B cell (primary cell): Measurements from ENCODE around the gene TAL1. TPM values are rescaled to one million over a fixed set of nuclear protein-coding genes. Genes with fewer than 3 reads are reported as not detected.

Experiments used
- ATAC-seq: fragments of 200-7000 bp; cut with Tn5 transposase; one replicate; pipeline ENCODE4 v1.10.0; 2021; ENCODE audit warnings: low read depth, mild to moderate bottlenecking, moderate number of reproducible peaks, moderate library complexity
- CTCF ChIA-PET: fragments of 350-600 bp; sonication (Branson Sonifier 250); formaldehyde crosslinking; loops from one replicate; lab custom pipeline; 2021; ENCODE audit warnings: antibody characterized with exemption, inconsistent platforms; lab: Charles Lee
- POLR2A ChIA-PET: fragments of 350-600 bp; sonication (Branson Sonifier 250); formaldehyde crosslinking; loops from one replicate; lab custom pipeline; 2021; ENCODE audit warnings: antibody characterized with exemption; lab: Charles Lee
- DNase-seq: peaks from one replicate; pipeline ENCODE4 v3.0.0; 2013
- H2AFZ ChIP-seq: 2 replicates; pipeline ENCODE4 v1.6.1; 2012; ENCODE audit warnings: mild to moderate bottlenecking, low read depth, low read length; ENCODE audit not compliant: insufficient read depth, poor library complexity, severe bottlenecking
- H3K27ac ChIP-seq, 2 donors: 1 replicate in 1 of 2; 2 replicates in 1 of 2; pipeline ENCODE4 v1.5.1; 2012 to 2013; ENCODE audit warnings: low read length in 2 of 2, mild to moderate bottlenecking in 2 of 2, moderate library complexity in 1 of 2
- H3K27me3 ChIP-seq, 4 experiments: fragments of 200-600 bp in 1 of 4; sonication (generic) in 1 of 4; replicated peaks in 1 of 4; 1 replicate in 2 of 4; 2 replicates in 2 of 4; pipeline versions ENCODE4 v1.6.1 to v1.7.0; 2013 to 2016; ENCODE audit warnings: low read length in 3 of 4, mild to moderate bottlenecking in 2 of 4, mixed read lengths in 1 of 4, moderate library complexity in 1 of 4; ENCODE audit not compliant: insufficient read depth in 4 of 4, control insufficient read depth in 3 of 4; ENCODE audit errors: control extremely low read depth in 1 of 4
- H3K36me3 ChIP-seq, 2 experiments: replicated peaks in 1 of 2; 1 replicate in 1 of 2; 2 replicates in 1 of 2; pipeline versions ENCODE4 v1.6.1 to v1.7.1; 2013; ENCODE audit warnings: low read length in 1 of 2; ENCODE audit not compliant: insufficient read depth in 2 of 2, control insufficient read depth in 1 of 2; ENCODE audit errors: control extremely low read depth in 1 of 2, extremely low read depth in 1 of 2
- H3K4me1 ChIP-seq, 2 donors: fragments of 200-600 bp in 1 of 2; sonication (generic) in 1 of 2; 1 replicate in 1 of 2; 2 replicates in 1 of 2; pipeline versions ENCODE4 v1.5.1 to v1.6.1; 2013 to 2017; ENCODE audit warnings: low read length in 2 of 2; ENCODE audit not compliant: control insufficient read depth in 2 of 2, insufficient read depth in 2 of 2
- H3K4me2 ChIP-seq: replicated peaks from 2 replicates; pipeline ENCODE3; 2012; ENCODE audit warnings: mild to moderate bottlenecking, low read depth, low read length; ENCODE audit not compliant: poor library complexity, severe bottlenecking
- H3K4me3 ChIP-seq, 5 experiments: fragments of 200-600 bp in 1 of 5; sonication (generic) in 1 of 5; 1 replicate in 3 of 5; 2 replicates in 2 of 5; pipeline versions ENCODE4 v1.5.1 to v1.7.0; 2011 to 2016; ENCODE audit warnings: low read length in 4 of 5, mild to moderate bottlenecking in 4 of 5, low read depth in 2 of 5, control low read depth in 1 of 5, moderate library complexity in 1 of 5; ENCODE audit not compliant: insufficient read depth in 1 of 5; ENCODE audit errors: control extremely low read depth in 1 of 5, extremely low read depth in 1 of 5
- H3K79me2 ChIP-seq: fragments of 200-600 bp; sonication (generic); one replicate; pipeline ENCODE4 v1.6.0; 2016; ENCODE audit warnings: low read length; ENCODE audit not compliant: control insufficient read depth, insufficient read depth
- H3K9ac ChIP-seq: fragments of 200-600 bp; sonication (generic); 2 replicates; pipeline ENCODE4 v1.6.1; 2017; ENCODE audit warnings: mild to moderate bottlenecking, low read length, moderate library complexity
- H3K9me3 ChIP-seq, 3 donors: one replicate each; pipeline versions ENCODE4 v1.6.1 to v1.7.1; 2013; ENCODE audit warnings: low read length in 2 of 3; ENCODE audit not compliant: control insufficient read depth in 2 of 3, insufficient read depth in 1 of 3; ENCODE audit errors: control extremely low read depth in 1 of 3
- H4K20me1 ChIP-seq: 2 replicates; pipeline ENCODE4 v1.6.0; 2012; ENCODE audit warnings: mild to moderate bottlenecking, low read length; ENCODE audit not compliant: insufficient read depth, control insufficient read depth, poor library complexity, severe bottlenecking
- H3K27ac Mint-ChIP-seq: one replicate; pipeline ENCODE4 v1.8.0; 2021; ENCODE audit warnings: mixed read lengths
- H3K27me3 Mint-ChIP-seq: one replicate; pipeline ENCODE4 v1.8.0; 2021; ENCODE audit warnings: mixed read lengths
- H3K4me1 Mint-ChIP-seq: one replicate; pipeline ENCODE4 v1.8.0; 2021; ENCODE audit warnings: mixed read lengths
- H3K4me3 Mint-ChIP-seq: one replicate; pipeline ENCODE4 v1.8.0; 2021; ENCODE audit warnings: mixed read lengths
- H3K9me3 Mint-ChIP-seq: one replicate; pipeline ENCODE4 v1.8.0; 2022; ENCODE audit warnings: mixed read lengths; ENCODE audit not compliant: insufficient read depth
- EZH2 ChIP-seq: IDR thresholded peaks from 2 replicates; pipeline ENCODE4 v1.6.1; 2012; ENCODE audit warnings: borderline replicate concordance, low read depth, mild to moderate bottlenecking, moderate library complexity, low read length; ENCODE audit not compliant: insufficient read depth, poor library complexity, severe bottlenecking
- WGBS: methylation state at CpG from one replicate; pipeline ENCODE4 v1.1.5; 2013; ENCODE audit warnings: missing lambda C conversion rate; ENCODE audit not compliant: insufficient coverage; 5-methylcytosine and 5-hydroxymethylcytosine counted together
- intact Hi-C: fragments of 100-400 bp; cut with micrococcal nuclease; formaldehyde crosslinking; loops from one replicate; pipeline ENCODE4 v1.10.0; 2022
- polyA plus RNA-seq: library from polyadenylated mRNA; depleted of rRNA; stranded (reverse); fragments of >200 nt; gene quantifications from 2 replicates; pipeline ENCODE4 v1.2.3, GENCODE V29; 2012
- total RNA-seq, 2 donors: library from RNA; stranded (reverse); fragments of 120-200 nt in 1 of 2; gene quantifications; 1 replicate in 1 of 2; 2 replicates in 1 of 2; pipeline versions ENCODE4 v1.2.3 to v1.2.4, GENCODE V29; 2013 to 2022
- TF ChIP-seq, protein P1 (sequence below): fragments of 200-600 bp; IDR thresholded peaks from one replicate; pipeline ENCODE4 v1.8.0; 2022; ENCODE audit warnings: antibody characterized with exemption, mild to moderate bottlenecking

Gene TAL1
- total and polyA plus RNA-seq, 2 donors (not counting 1 experiment from before 2014, with no cell fraction given) = not detected

DNA sequence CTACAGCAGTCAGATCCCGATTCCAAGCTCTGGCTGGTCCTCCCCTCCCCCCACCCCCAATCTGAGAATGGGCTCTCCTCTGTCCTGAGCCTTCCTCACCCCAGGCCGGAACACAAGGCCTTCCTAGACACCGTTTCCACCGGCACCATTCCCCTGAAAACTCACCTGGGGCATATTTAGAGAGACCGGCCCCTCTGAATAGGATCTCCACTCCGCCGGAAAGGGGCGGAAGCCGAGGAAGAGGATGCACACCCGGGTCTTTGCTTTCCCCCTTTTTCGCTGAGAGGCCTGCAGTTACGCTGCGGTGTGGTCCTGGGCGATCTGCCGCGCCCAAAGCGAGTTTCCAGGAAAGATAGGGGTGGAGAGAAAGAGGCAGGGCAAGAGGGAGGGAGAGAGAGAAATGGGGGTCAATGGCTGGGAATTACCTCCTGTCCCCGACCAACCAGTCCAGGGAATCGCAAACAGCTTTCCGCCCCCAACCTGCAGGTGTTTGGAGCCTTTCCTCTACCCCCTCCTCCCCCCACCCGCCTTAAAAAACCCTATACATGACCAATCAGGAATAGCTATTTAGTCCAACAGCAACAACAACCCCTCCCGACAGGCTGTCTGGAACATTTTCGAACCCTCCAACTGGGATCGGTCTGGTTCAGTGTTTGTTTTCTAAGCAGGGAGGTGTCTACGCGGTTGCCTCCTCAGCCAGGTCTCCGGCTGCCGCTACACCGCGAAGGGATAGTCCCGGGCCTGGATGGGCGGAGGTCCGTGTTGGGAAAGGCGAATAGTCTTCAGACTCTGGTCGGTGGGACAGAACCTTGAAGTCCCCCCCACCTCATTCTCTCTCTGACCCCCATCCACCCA is 2.8 kb downstream of the TAL1 start:
- Histone ChIP-seq H4K20me1 (no peaks in the 10 kb centered on the region), H3K4me2 (peak overlapping the region; percentile 32), H3K36me3 (no peaks in the 10 kb centered on the region), H3K27ac (no peak overlapping the region), H3K79me2 (no peaks in the 10 kb centered on the region), H3K4me3 (no peak overlapping the region), H2AFZ (no peak overlapping the region), H3K9ac (no peak overlapping the region), H3K27me3 (peaks cover 0 to 94% (median 67%) of the 10 kb centered on the region in 4 experiments), H3K4me1 (peaks cover 45 to 47% of the 10 kb centered on the region in 2 donors), H3K9me3 (peaks cover 0 to 29% (median 0%) of the 10 kb centered on the region in 3 donors)
- ATAC-seq (no peak), DNase-seq (peak; percentile 51)
- peaks cover 37% of the 10 kb centered on the region for H3K4me1 Mint-ChIP-seq
- TF ChIP-seq, protein P1, sequence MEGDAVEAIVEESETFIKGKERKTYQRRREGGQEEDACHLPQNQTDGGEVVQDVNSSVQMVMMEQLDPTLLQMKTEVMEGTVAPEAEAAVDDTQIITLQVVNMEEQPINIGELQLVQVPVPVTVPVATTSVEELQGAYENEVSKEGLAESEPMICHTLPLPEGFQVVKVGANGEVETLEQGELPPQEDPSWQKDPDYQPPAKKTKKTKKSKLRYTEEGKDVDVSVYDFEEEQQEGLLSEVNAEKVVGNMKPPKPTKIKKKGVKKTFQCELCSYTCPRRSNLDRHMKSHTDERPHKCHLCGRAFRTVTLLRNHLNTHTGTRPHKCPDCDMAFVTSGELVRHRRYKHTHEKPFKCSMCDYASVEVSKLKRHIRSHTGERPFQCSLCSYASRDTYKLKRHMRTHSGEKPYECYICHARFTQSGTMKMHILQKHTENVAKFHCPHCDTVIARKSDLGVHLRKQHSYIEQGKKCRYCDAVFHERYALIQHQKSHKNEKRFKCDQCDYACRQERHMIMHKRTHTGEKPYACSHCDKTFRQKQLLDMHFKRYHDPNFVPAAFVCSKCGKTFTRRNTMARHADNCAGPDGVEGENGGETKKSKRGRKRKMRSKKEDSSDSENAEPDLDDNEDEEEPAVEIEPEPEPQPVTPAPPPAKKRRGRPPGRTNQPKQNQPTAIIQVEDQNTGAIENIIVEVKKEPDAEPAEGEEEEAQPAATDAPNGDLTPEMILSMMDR = no peak
- TF ChIP-seq EZH2 = no peak
- CTCF ChIA-PET = no interaction called here
- peaks cover 72% of the 10 kb centered on the region for H3K27me3 Mint-ChIP-seq
- POLR2A ChIA-PET = no interaction called here
- H3K27ac Mint-ChIP-seq = no peak overlapping the region
- WGBS = 11% methylated on average over 16 of the region's 35 CpGs
- intact Hi-C loops = no loop called here
- peak overlapping the region; percentile 44 for H3K4me3 Mint-ChIP-seq
- H3K9me3 Mint-ChIP-seq = no peaks in the 10 kb centered on the region

DNA sequence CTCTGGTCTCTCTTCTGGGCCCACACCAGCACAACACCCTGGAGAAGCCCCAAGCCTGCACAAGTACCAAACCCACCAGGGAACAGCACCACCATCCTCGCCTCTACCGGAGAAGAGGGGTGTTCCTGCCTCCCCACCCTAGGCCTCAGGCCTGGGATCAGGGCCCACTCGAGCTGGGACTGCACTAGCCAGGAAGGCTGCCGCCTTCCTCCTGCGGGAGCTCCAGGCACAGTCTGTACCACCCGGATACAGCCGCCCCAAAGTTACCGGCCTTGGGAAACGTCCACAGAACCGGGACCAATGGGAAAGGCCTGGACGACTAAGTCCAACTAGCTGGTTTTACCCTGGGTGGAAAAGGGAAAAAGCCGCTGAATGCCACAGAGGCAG is 3.4 kb downstream of the TAL1 start:
- H3K36me3 ChIP-seq = no peaks in the 10 kb centered on the region
- intact Hi-C loops = no loop called here
- ChIA-PET POLR2A (no interaction called here), CTCF (no interaction called here)
- H3K27ac ChIP-seq = no peak overlapping the region
- no peak overlapping the region for H3K9ac ChIP-seq
- TF ChIP-seq EZH2 = no peak
- TF ChIP-seq, protein P1 = no peak
- H3K9me3 Mint-ChIP-seq = no peaks in the 10 kb centered on the region
- H3K79me2 ChIP-seq = no peaks in the 10 kb centered on the region
- peaks cover 37% of the 10 kb centered on the region for H3K4me1 Mint-ChIP-seq
- peaks cover 66% of the 10 kb centered on the region for H3K27me3 Mint-ChIP-seq
- 41% methylated on average over 11 of the region's 12 CpGs for WGBS
- H2AFZ ChIP-seq = no peak overlapping the region
- peaks cover 0 to 29% (median 0%) of the 10 kb centered on the region in 3 donors for H3K9me3 ChIP-seq
- no peak overlapping the region for H3K4me2 ChIP-seq
- no peak overlapping the region for H3K4me3 Mint-ChIP-seq
- H3K27ac Mint-ChIP-seq = no peak overlapping the region
- peaks cover 0 to 94% (median 67%) of the 10 kb centered on the region in 4 experiments for H3K27me3 ChIP-seq
- peaks cover 45 to 47% of the 10 kb centered on the region in 2 donors for H3K4me1 ChIP-seq
- H4K20me1 ChIP-seq = no peaks in the 10 kb centered on the region
- H3K4me3 ChIP-seq = no peak overlapping the region
- ATAC-seq (no peak), DNase-seq (no peak)
